ENCODE results near the gene KCNQ1OT1. TPM values are rescaled to one million over a fixed set of nuclear protein-coding genes. Genes with fewer than 3 reads are reported as not detected.
A peak's percentile ranks its signal among the peaks of the same experiment; 100 is the strongest.

Gene KCNQ1OT1
- total and polyA plus RNA-seq, 12 donors = 0.01 to 0.73 (median 0.43) TPM

GRCh38 chr11:2747248-2748027, 47.6 kb upstream of the KCNQ1OT1 start:
- TF ChIP-seq CTCF (IDR thresholded peaks at IDR 0.05) = no peak
- ATAC-seq (no peak), DNase-seq (no peak)
- no peak overlapping the region for H3K27ac ChIP-seq
- intact Hi-C loops (cut with DNase I) = no loop called here
- peaks cover 0 to 7% (median 0%) of the 10 kb centered on the region in 9 donors for H3K4me1 ChIP-seq
- no peak overlapping the region for H3K4me3 ChIP-seq
- no peaks in the 10 kb centered on the region for H3K27me3 ChIP-seq
- no peaks in the 10 kb centered on the region for H3K36me3 ChIP-seq
- H3K9me3 ChIP-seq = no peaks in the 10 kb centered on the region
- WGBS, 2 donors = 91 to 94% methylated on average over 16 of the region's 16 CpGs

GRCh38 chr11:2746401-2747247, 46.8 kb upstream of the KCNQ1OT1 start:
- Histone ChIP-seq H3K9me3 (no peaks in the 10 kb centered on the region), H3K27ac (no peak overlapping the region), H3K4me1 (peaks cover 0 to 14% (median 2%) of the 10 kb centered on the region in 9 donors), H3K4me3 (no peak overlapping the region), H3K36me3 (no peaks in the 10 kb centered on the region), H3K27me3 (no peaks in the 10 kb centered on the region)
- intact Hi-C loops (cut with DNase I) = no loop called here
- 78 to 83% methylated on average over 24 of the region's 24 CpGs for WGBS, 2 donors
- DNase-seq = peak in 1 of 2 donors; percentile 70
- no peak for TF ChIP-seq CTCF (IDR thresholded peaks at IDR 0.05)
- ATAC-seq = no peak

- no peak for DNase-seq
- 95% methylated on average over 14 of the region's 14 CpGs for WGBS, 2 donors
These were observed 45.7 kb upstream of the KCNQ1OT1 start for GRCh38 chr11:2745511-2745910.

More at GRCh38 chr11:2745511-2745910, 45.7 kb upstream of the KCNQ1OT1 start:
- TF ChIP-seq CTCF (IDR thresholded peaks at IDR 0.05) = no peak
- no peak for ATAC-seq
- Histone ChIP-seq H3K36me3 (no peaks in the 10 kb centered on the region), H3K27me3 (no peaks in the 10 kb centered on the region), H3K9me3 (no peaks in the 10 kb centered on the region), H3K4me3 (no peak overlapping the region), H3K27ac (no peak overlapping the region), H3K4me1 (peaks cover 0 to 23% (median 8%) of the 10 kb centered on the region in 9 donors)
- intact Hi-C loops (cut with DNase I) = no loop called here

All from heart right ventricle (tissue), 16 donors.